IMR-90 (cell line): Measurements from ENCODE around the gene SPATS2L. TPM values are rescaled to one million over a fixed set of nuclear protein-coding genes. Genes with fewer than 3 reads are reported as not detected.

Experiments used
- ATAC-seq: fragments of 200-7000 bp; cut with Tn5 transposase; 2 replicates; pipeline ENCODE4 v1.9.1; 2020; ENCODE audit warnings: low read depth, mild to moderate bottlenecking, moderate library complexity
- BruUV-seq: library from RNA; stranded (reverse); fragments of 400-500 nt; replicated peaks from 2 replicates; lab custom pipeline; 2021; lab: Mats Ljungman, UMichigan
- CTCF ChIA-PET: fragments of 300-600 bp; formaldehyde crosslinking; extraction: SDS; loops from one replicate; lab custom pipeline; 2021; ENCODE audit warnings: antibody characterized with exemption; lab: Yijun Ruan, JAX
- POLR2A ChIA-PET: fragments of 300-600 bp; sonication (Branson Sonifier 250); formaldehyde crosslinking; loops from one replicate; lab custom pipeline; 2022; ENCODE audit warnings: antibody characterized with exemption; ENCODE audit not compliant: unreplicated experiment; lab: Charles Lee
- DNase-seq: peaks from one replicate; pipeline ENCODE4 v3.0.0; 2013
- H2AFZ ChIP-seq: replicated peaks from 2 replicates; pipeline ENCODE3; 2013; ENCODE audit warnings: low read length, mild to moderate bottlenecking; ENCODE audit not compliant: poor library complexity
- H2AK5ac ChIP-seq: 2 replicates; pipeline ENCODE4 v1.6.1; 2013; ENCODE audit warnings: low read depth, low read length, inconsistent platforms
- H2AK9ac ChIP-seq: replicated peaks from 2 replicates; pipeline ENCODE3; 2013; ENCODE audit warnings: mild to moderate bottlenecking, low read depth, low read length, moderate library complexity; ENCODE audit not compliant: poor library complexity
- H2BK120ac ChIP-seq: 2 replicates; pipeline ENCODE4 v1.6.1; 2013; ENCODE audit warnings: low read depth, low read length, inconsistent platforms
- H2BK15ac ChIP-seq: 3 replicates; pipeline ENCODE4 v1.6.1; 2013; ENCODE audit warnings: low read depth, low read length, inconsistent platforms
- H2BK20ac ChIP-seq: 2 replicates; pipeline ENCODE4 v1.6.1; 2013; ENCODE audit warnings: low read depth, mild to moderate bottlenecking, inconsistent platforms, low read length, moderate library complexity
- H2BK5ac ChIP-seq: 2 replicates; pipeline ENCODE4 v1.6.1; 2013; ENCODE audit warnings: mild to moderate bottlenecking, low read depth, low read length, inconsistent platforms; ENCODE audit not compliant: poor library complexity, severe bottlenecking
- H3K14ac ChIP-seq: replicated peaks from 2 replicates; pipeline ENCODE4 v1.6.1; 2013; ENCODE audit warnings: low read depth, low read length, inconsistent platforms
- H3K18ac ChIP-seq: 2 replicates; pipeline ENCODE4 v1.6.1; 2013; ENCODE audit warnings: low read depth, low read length, control low read depth
- H3K23ac ChIP-seq: 2 replicates; pipeline ENCODE4 v1.6.1; 2013; ENCODE audit warnings: low read depth, low read length, inconsistent platforms
- H3K27ac ChIP-seq: 2 replicates; pipeline ENCODE4 v1.5.1; 2013; ENCODE audit warnings: mild to moderate bottlenecking, control low read depth, low read length; ENCODE audit not compliant: insufficient read depth
- H3K27me3 ChIP-seq: 2 replicates; pipeline ENCODE4 v1.6.1; 2013; ENCODE audit warnings: low read length; ENCODE audit not compliant: control insufficient read depth, insufficient read depth
- H3K36me3 ChIP-seq: 2 replicates; pipeline ENCODE4 v1.6.1; 2013; ENCODE audit warnings: low read length, mixed read lengths; ENCODE audit not compliant: control insufficient read depth, insufficient read depth
- H3K4ac ChIP-seq: 2 replicates; pipeline ENCODE4 v1.6.1; 2013; ENCODE audit warnings: low read depth, low read length, inconsistent platforms
- H3K4me1 ChIP-seq: 2 replicates; pipeline ENCODE4 v1.6.1; 2013; ENCODE audit warnings: low read length, mixed read lengths; ENCODE audit not compliant: control insufficient read depth, insufficient read depth
- H3K4me2 ChIP-seq: 2 replicates; pipeline ENCODE4 v1.6.1; 2013; ENCODE audit warnings: low read depth, mild to moderate bottlenecking, control low read depth, low read length, moderate library complexity
- H3K4me3 ChIP-seq: 2 replicates; pipeline ENCODE4 v1.5.1; 2013; ENCODE audit warnings: low read depth, mild to moderate bottlenecking, control low read depth, low read length, moderate library complexity; ENCODE audit not compliant: insufficient read depth
- H3K56ac ChIP-seq: 2 replicates; pipeline ENCODE4 v1.6.1; 2013; ENCODE audit warnings: low read length, inconsistent platforms; ENCODE audit not compliant: insufficient read depth; ENCODE audit errors: extremely low read depth
- H3K79me1 ChIP-seq, 2 experiments: 2 replicates each; pipeline ENCODE4 v1.6.1; 2013; ENCODE audit warnings: low read length in 2 of 2, inconsistent platforms in 1 of 2, low read depth in 1 of 2
- H3K9ac ChIP-seq: 2 replicates; pipeline ENCODE4 v1.6.1; 2013; ENCODE audit warnings: low read depth, low read length, control low read depth
- H3K9me1 ChIP-seq: 2 replicates; pipeline ENCODE4 v1.6.1; 2013; ENCODE audit warnings: low read length, inconsistent platforms; ENCODE audit not compliant: insufficient read depth
- H3K9me3 ChIP-seq: 2 replicates; pipeline ENCODE4 v1.6.1; 2013; ENCODE audit warnings: low read length; ENCODE audit not compliant: control insufficient read depth, insufficient read depth
- H4K20me1 ChIP-seq: 2 replicates; pipeline ENCODE4 v1.6.1; 2013; ENCODE audit warnings: low read length, inconsistent platforms; ENCODE audit not compliant: insufficient read depth
- H4K5ac ChIP-seq: 2 replicates; pipeline ENCODE4 v1.6.1; 2013; ENCODE audit warnings: mild to moderate bottlenecking, low read depth, low read length, control low read depth
- H4K8ac ChIP-seq, 2 experiments: 2 replicates each; pipeline ENCODE4 v1.6.1; 2013; ENCODE audit warnings: low read depth in 2 of 2, low read length in 2 of 2, control low read depth in 1 of 2, inconsistent platforms in 1 of 2
- H4K91ac ChIP-seq: 2 replicates; pipeline ENCODE4 v1.6.1; 2013; ENCODE audit warnings: low read depth, low read length, inconsistent platforms; ENCODE audit not compliant: insufficient read depth
- ELK1 ChIP-seq: fragments of 150-350 bp; IDR thresholded peaks from 2 replicates; pipeline ENCODE4 v1.6.1; 2016; ENCODE audit warnings: low read depth, mild to moderate bottlenecking, low read length, moderate library complexity, borderline replicate concordance
- WGBS, 2 experiments: methylation state at CpG; one replicate each; pipeline versions ENCODE4 v1.1.5 to v1.1.7; 2013; ENCODE audit warnings: missing lambda C conversion rate in 2 of 2; ENCODE audit not compliant: insufficient read length in 1 of 2; ENCODE audit errors: extremely low coverage in 2 of 2; 5-methylcytosine and 5-hydroxymethylcytosine counted together
- dilution Hi-C: fragments of 300-500 bp; cut with HindIII; formaldehyde crosslinking; loops from one replicate; pipeline ENCODE4 v1.14.3; 2018; ENCODE audit warnings: low sequenced_read_pairs; ENCODE audit not compliant: unreplicated experiment
- in situ Hi-C: fragments of 300-500 bp; cut with MboI; formaldehyde crosslinking; loops from 3 replicates; pipeline ENCODE4 v1.14.3; 2019; ENCODE audit warnings: low sequenced_read_pairs, inconsistent platforms, mixed read lengths
- intact Hi-C: fragments of 100-400 bp; cut with micrococcal nuclease; formaldehyde crosslinking; loops from 2 replicates; pipeline ENCODE4 v1.10.0; 2022
- polyA plus RNA-seq, 3 experiments: library from polyadenylated mRNA; depleted of rRNA; stranded (reverse); fragments of >200 nt; gene quantifications; 2 replicates each; pipeline ENCODE4 v1.2.3, GENCODE V29; 2012; ENCODE audit warnings: low replicate concordance in 1 of 3
- total RNA-seq: library from RNA; depleted of rRNA; stranded (reverse); fragments of >200 nt; gene quantifications from 2 replicates; pipeline ENCODE4 v1.2.3, GENCODE V29; 2012

Gene SPATS2L
- total and polyA plus RNA-seq, 2 of the 4 experiments (the other 2 are of a cell fraction), result 118 to 155 TPM

DNA sequence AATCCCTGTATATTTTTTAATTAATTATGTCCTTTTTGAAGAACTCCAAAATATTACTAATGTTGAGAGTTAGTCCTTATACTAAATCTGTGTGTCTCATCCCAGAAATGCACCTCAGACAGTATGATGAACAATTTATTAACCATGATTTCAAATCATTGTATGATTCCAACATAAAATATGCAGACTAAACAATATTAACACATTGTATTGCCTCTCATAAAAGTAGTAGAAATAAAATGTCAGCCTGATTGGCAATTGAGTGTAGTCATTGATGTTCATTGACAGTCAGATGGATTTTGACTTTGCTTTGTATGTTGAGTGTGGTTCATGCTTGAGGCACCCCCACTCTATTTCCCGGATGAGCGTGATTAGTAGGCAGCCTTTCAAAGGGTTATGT, 145.9 kb downstream of the SPATS2L start:
- H3K9me1 ChIP-seq, result peaks cover 22% of the 10 kb centered on the region
- H2BK20ac ChIP-seq, result no peak overlapping the region
- no peak overlapping the region for H2AFZ ChIP-seq
- ATAC-seq (no peak), DNase-seq (no peak)
- no peak overlapping the region for H3K23ac ChIP-seq
- H2BK5ac ChIP-seq, result no peak overlapping the region
- peaks cover 33% of the 10 kb centered on the region for H3K36me3 ChIP-seq
- no peak overlapping the region for H2AK5ac ChIP-seq
- no peak overlapping the region for H4K8ac ChIP-seq
- dilution Hi-C loops (no loop called here), intact Hi-C loops (no loop called here), in situ Hi-C loops (no loop called here)
- POLR2A ChIA-PET, result no interaction called here
- BruUV-seq, result no TSS peak
- no peaks in the 10 kb centered on the region for H3K27me3 ChIP-seq
- TF ChIP-seq ELK1, result no peak
- H3K4me3 ChIP-seq, result no peak overlapping the region
- no peak overlapping the region for H4K5ac ChIP-seq
- peaks cover 26 to 75% of the 10 kb centered on the region in 2 experiments for H3K79me1 ChIP-seq
- no peak overlapping the region for H2AK9ac ChIP-seq
- H3K18ac ChIP-seq, result no peak overlapping the region
- no peak overlapping the region for H2BK120ac ChIP-seq
- peaks cover 11% of the 10 kb centered on the region for H3K4me1 ChIP-seq
- CTCF ChIA-PET, result no interaction called here
- H3K14ac ChIP-seq, result no peak overlapping the region
- no peak overlapping the region for H4K91ac ChIP-seq
- no peak overlapping the region for H2BK15ac ChIP-seq
- WGBS, 2 experiments, result no CpG with 5 or more reads among the region's 2 CpGs
- H3K9ac ChIP-seq, result no peak overlapping the region
- no peaks in the 10 kb centered on the region for H3K9me3 ChIP-seq
- H3K27ac ChIP-seq, result no peak overlapping the region
- H3K4ac ChIP-seq, result no peak overlapping the region
- H3K56ac ChIP-seq, result no peak overlapping the region
- peaks cover 12% of the 10 kb centered on the region for H4K20me1 ChIP-seq
- H3K4me2 ChIP-seq, result no peak overlapping the region
